Measurements from ENCODE around the gene VWF. TPM values are rescaled to one million over a fixed set of nuclear protein-coding genes. Genes with fewer than 3 reads are reported as not detected.

The VWF gene
- total RNA-seq, 1 donor, result 0.72 TPM

GRCh38 chr12:5907807-5908206, 216.7 kb downstream of the VWF start:
- H3K9me3 ChIP-seq (ENCODE audit: low read depth, low read length), result no peaks in the 10 kb centered on the region
- no peak overlapping the region for H3K4me2 ChIP-seq (ENCODE audit: insufficient read depth, low read length)
- H3K36me3 ChIP-seq (ENCODE audit: insufficient read depth, low read length), result no peaks in the 10 kb centered on the region
- H2AFZ ChIP-seq (ENCODE audit: low read length), result no peak overlapping the region
- H3K27ac ChIP-seq (ENCODE audit: low read depth, low read length), result no peak overlapping the region
- H3K27me3 ChIP-seq (ENCODE audit: insufficient read depth, low read length), result no peaks in the 10 kb centered on the region
- TF ChIP-seq CTCF (IDR thresholded peaks at IDR 0.05; ENCODE audit: extremely low read depth, low read depth, low read length), result no peak
- H3K79me2 ChIP-seq (ENCODE audit: insufficient read depth, low read length), result no peaks in the 10 kb centered on the region
- no peaks in the 10 kb centered on the region for H3K4me1 ChIP-seq (ENCODE audit: insufficient read depth, low read length)
- no peaks in the 10 kb centered on the region for H4K20me1 ChIP-seq (ENCODE audit: insufficient read depth, low read length)
- no peak for DNase-seq (ENCODE audit: insufficient read length, low spot score, missing footprints)
- H3K4me3 ChIP-seq (ENCODE audit: insufficient read depth, low read length), result no peak overlapping the region

- H2AFZ ChIP-seq (ENCODE audit: low read length), result no peak overlapping the region
- H3K79me2 ChIP-seq (ENCODE audit: insufficient read depth, low read length), result no peaks in the 10 kb centered on the region
- no peak for TF ChIP-seq CTCF (IDR thresholded peaks at IDR 0.05; ENCODE audit: extremely low read depth, low read depth, low read length)
- H3K27ac ChIP-seq (ENCODE audit: low read depth, low read length), result no peak overlapping the region
- H3K27me3 ChIP-seq (ENCODE audit: insufficient read depth, low read length), result no peaks in the 10 kb centered on the region
- no peaks in the 10 kb centered on the region for H3K36me3 ChIP-seq (ENCODE audit: insufficient read depth, low read length)
- no peaks in the 10 kb centered on the region for H3K4me1 ChIP-seq (ENCODE audit: insufficient read depth, low read length)
- no peak for DNase-seq (ENCODE audit: insufficient read length, low spot score, missing footprints)
- H3K4me2 ChIP-seq (ENCODE audit: insufficient read depth, low read length), result no peak overlapping the region
- no peaks in the 10 kb centered on the region for H4K20me1 ChIP-seq (ENCODE audit: insufficient read depth, low read length)
- no peaks in the 10 kb centered on the region for H3K9me3 ChIP-seq (ENCODE audit: low read depth, low read length)
- no peak overlapping the region for H3K4me3 ChIP-seq (ENCODE audit: insufficient read depth, low read length)
These were observed 218.7 kb downstream of the VWF start for GRCh38 chr12:5905757-5906156.

GRCh38 chr12:5904969-5905368, 219.5 kb downstream of the VWF start:
- no peak overlapping the region for H3K4me3 ChIP-seq (ENCODE audit: insufficient read depth, low read length)
- H3K36me3 ChIP-seq (ENCODE audit: insufficient read depth, low read length), result no peaks in the 10 kb centered on the region
- H4K20me1 ChIP-seq (ENCODE audit: insufficient read depth, low read length), result no peaks in the 10 kb centered on the region
- no peak overlapping the region for H2AFZ ChIP-seq (ENCODE audit: low read length)
- H3K79me2 ChIP-seq (ENCODE audit: insufficient read depth, low read length), result no peaks in the 10 kb centered on the region
- DNase-seq (ENCODE audit: insufficient read length, low spot score, missing footprints), result no peak
- no peak overlapping the region for H3K27ac ChIP-seq (ENCODE audit: low read depth, low read length)
- no peaks in the 10 kb centered on the region for H3K27me3 ChIP-seq (ENCODE audit: insufficient read depth, low read length)
- TF ChIP-seq CTCF (IDR thresholded peaks at IDR 0.05; ENCODE audit: extremely low read depth, low read depth, low read length), result no peak
- H3K4me1 ChIP-seq (ENCODE audit: insufficient read depth, low read length), result no peaks in the 10 kb centered on the region
- no peak overlapping the region for H3K4me2 ChIP-seq (ENCODE audit: insufficient read depth, low read length)
- H3K9me3 ChIP-seq (ENCODE audit: low read depth, low read length), result no peaks in the 10 kb centered on the region

GRCh38 chr12:5904441-5904840, 220.0 kb downstream of the VWF start:
- Histone ChIP-seq H2AFZ (ENCODE audit: low read length) (no peak overlapping the region), H3K9me3 (ENCODE audit: low read depth, low read length) (no peaks in the 10 kb centered on the region), H3K4me1 (ENCODE audit: insufficient read depth, low read length) (no peaks in the 10 kb centered on the region), H3K79me2 (ENCODE audit: insufficient read depth, low read length) (no peaks in the 10 kb centered on the region), H3K36me3 (ENCODE audit: insufficient read depth, low read length) (no peaks in the 10 kb centered on the region), H3K27me3 (ENCODE audit: insufficient read depth, low read length) (no peaks in the 10 kb centered on the region), H4K20me1 (ENCODE audit: insufficient read depth, low read length) (no peaks in the 10 kb centered on the region), H3K4me3 (ENCODE audit: insufficient read depth, low read length) (no peak overlapping the region), H3K27ac (ENCODE audit: low read depth, low read length) (no peak overlapping the region), H3K4me2 (ENCODE audit: insufficient read depth, low read length) (no peak overlapping the region)
- no peak for DNase-seq (ENCODE audit: insufficient read length, low spot score, missing footprints)
- no peak for TF ChIP-seq CTCF (IDR thresholded peaks at IDR 0.05; ENCODE audit: extremely low read depth, low read depth, low read length)

Measured in osteoblast (primary cell).